Measurements from ENCODE around the gene PPP2R2C.

The PPP2R2C gene

DNA sequence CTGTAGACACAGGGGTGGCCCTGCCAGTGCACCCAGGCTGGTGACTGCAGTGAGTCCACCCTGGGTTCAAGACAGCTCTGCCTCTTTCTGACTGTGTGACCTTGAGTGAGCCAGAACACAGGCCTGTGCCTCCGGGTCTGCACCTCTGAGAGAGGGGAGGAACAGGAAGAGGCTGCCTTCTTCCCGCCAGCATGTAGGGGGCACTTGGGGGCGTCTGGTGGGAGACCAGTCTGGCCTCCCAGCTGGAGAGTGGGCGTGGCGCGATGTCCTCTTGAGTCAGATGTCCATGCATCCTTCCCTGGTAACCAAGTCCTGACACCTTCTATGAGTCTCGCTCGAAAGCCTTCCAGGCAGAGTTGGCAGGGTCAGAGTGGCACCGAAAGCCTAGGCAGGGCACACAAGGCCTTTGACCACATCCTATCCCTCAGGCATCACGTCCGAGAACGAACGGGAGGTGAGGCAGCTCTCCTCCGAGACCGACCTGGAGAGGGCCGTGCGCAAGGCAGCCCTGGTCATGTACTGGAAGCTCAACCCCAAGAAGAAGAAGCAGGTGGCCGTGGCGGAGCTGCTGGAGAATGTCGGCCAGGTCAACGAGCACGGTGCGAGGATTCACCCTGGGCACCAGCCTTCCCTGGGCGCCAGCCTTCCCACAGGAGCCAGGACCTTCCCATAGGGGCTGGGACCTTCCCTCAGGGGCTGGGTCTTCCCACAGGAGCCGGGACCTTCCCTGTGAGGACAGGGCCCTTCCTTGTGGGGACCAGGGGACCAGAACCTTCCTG, 181.5 kb downstream of the PPP2R2C start:
- no peak for DNase-seq (ENCODE audit: low read depth in 2 of 2)

DNA sequence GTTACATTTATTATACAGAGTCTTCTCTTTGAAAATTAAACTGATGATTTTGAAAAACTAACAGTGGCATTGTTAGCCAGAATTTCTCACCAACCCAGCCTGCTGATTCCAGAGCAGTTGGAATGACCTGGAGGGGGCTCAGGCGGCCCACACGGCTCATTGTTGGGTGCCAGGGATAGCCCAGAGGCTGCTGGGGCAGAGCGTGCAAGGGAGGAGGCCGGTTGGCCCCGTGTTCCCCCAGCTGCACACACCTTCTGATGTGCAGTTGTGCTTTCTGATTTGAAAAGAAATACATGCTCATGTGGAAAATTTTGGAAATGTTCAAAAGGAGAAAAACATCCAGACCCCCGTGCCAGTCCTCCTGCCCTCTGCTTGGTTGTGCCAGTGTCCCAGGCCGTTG, 182.2 kb downstream of the PPP2R2C start:
- no peak for DNase-seq (ENCODE audit: low read depth in 2 of 2)

DNA sequence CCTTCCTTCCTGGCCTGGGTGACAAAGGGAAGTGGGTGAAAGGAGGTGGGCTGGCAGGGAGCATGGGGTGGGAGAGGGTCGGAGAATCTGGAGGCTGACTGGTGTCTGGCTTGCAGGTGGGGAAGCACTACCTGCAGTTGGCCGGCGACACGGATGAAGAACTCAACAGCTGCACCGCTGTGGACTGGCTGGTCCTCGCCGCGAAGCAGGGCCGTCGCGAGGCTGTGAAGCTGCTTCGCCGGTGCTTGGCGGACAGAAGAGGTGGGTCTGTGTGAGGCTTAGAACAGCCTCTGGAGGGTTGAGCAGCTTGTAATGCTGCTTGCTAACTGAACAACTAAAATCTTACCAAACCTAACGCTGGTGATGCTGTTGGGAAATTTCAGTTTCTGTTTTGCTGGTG, 183.5 kb downstream of the PPP2R2C start:
- no peak for DNase-seq (ENCODE audit: low read depth in 2 of 2)

DNA sequence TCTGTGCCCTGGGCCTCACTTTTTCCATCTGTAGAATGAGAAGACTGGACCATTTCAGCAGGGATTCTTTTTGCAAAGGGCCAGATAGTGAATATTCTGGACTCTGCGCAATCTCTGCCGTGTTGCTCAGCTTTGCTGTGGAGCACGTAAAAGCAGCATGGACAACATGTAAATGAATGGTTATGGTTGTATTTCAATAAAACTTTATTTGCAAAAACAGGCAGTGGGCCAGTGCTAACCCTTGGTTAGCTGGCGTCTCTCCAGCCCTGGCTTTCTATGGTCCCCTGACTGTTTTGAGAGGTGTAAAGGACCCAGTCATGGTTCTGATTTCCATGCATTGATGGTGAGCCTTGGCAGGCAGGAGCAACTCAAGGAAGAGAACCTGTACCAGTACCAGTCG, 184.1 kb downstream of the PPP2R2C start:
- DNase-seq (ENCODE audit: low read depth in 2 of 2): no peak

DNA sequence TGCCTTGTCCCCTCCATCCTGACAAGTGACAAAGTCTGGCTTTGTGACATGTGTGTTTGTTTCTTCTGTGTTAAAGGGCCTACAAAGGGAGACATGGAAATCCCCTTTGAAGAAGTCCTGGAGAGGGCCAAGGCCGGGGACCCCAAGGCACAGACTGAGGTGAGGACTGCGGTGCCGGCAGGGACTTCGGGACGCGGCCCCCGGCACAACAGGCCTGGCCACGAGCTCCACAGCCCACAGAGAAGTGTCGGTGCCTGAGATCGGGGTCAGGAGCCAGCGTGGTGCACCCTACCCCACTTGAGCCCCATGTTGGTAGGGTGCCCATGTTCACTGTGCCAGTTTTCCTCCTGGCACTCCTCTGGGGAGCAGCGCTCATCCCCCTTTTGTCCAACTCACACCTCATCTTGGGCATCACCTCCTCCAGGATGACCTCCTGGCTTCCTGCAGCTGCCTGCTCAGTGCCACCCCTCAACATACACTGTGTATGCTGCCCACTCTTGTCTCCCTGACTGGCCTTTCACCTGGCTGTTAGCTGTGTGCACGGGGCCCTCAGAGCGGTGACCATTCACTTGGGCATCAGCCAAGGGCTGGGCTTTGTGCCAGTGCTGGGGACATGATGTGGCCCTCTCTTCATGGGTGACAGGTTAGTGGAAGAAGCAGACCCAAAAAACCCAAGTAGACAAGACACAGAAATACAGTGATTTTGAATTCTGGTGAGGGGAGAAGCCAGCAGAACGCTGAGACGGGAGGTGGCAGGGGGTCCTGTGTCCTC, 185.2 kb downstream of the PPP2R2C start:
- no peak for DNase-seq (ENCODE audit: low read depth in 2 of 2)

DNA sequence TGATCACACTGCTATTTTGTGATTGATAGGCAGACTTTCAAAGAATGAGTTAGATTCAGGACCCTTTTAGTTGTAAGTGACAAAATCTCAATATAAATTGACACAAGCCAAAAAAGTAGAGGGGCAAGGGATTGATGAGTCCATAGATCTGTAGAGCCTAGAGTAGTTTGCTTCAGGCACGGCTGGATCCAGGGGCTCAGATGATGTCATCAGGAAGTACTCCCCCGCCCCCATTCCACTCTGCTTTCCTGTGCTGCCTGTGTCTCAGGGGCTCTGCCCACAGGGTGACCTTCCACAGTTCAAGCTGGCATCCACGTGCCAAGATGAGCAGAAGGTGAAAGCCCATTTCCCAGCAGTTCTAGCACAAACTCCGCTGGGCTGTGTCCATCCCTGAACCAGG, 189.1 kb downstream of the PPP2R2C start:
- no peak for DNase-seq (ENCODE audit: low read depth in 2 of 2)

DNA sequence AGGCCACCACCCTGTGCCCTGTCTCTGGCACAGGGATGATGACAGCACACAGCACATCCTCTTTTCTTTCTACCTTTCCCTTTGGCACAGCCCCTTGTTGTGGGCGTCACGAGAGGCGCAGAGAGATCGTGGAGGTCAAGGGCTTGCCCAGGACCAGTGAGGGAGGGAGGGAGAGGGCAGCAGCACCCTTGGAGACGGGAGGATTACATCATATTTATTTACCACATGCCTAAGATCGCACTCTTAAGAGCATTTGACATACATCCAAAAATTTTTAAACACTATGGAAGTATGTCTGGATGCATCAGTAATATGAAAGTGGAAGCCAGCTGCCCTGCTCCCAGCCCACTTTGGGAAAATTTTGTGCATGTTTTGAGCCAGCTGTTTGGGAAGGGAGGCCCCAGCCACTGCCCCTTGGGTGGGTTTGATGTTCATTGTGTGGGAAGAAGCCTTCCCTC, 190.1 kb downstream of the PPP2R2C start:
- no peak for DNase-seq (ENCODE audit: low read depth in 2 of 2)

DNA sequence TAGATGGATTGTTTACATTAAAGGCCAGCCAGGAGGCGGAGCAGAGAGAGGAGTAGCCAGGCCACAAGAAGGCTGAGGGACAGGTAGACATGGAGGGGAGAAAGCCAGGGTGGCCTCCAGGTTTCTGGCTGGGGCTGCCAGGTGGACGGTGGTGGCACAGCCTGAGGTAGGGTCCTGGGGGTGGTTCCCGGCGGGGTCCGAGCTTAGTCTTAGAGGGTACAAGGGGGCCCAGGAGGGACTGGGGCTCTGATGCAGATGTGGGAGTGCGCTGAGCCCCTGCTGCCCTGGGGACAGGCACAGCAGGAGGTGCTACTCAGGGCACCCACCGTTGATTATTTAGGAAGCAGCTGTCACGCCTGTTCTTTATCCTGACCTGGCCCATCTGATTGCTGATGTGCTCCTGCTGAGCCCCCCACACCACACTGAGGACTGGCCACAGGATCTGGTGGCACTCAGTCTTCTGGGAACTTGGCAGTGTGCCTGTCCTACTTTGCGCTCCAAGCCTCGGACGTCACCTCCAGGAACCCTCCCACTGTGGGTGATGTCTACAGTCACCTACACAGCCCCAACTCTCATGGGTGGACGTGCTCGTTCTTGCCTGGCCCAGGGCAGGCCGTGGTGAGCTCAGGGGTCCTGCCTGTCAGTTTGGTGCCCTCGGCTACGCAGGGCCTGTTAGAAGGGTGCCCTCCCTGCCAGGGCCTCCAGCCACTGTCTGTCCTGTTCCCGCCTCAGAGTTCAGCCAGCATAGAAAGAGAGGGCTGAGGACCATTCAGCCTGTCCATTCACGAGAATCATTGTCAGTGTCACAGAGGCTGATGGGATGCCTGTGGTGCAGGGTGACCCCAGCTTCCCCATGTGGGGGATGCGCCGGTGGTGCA, 190.7 kb downstream of the PPP2R2C start:
- DNase-seq (ENCODE audit: low read depth in 2 of 2): no peak

DNA sequence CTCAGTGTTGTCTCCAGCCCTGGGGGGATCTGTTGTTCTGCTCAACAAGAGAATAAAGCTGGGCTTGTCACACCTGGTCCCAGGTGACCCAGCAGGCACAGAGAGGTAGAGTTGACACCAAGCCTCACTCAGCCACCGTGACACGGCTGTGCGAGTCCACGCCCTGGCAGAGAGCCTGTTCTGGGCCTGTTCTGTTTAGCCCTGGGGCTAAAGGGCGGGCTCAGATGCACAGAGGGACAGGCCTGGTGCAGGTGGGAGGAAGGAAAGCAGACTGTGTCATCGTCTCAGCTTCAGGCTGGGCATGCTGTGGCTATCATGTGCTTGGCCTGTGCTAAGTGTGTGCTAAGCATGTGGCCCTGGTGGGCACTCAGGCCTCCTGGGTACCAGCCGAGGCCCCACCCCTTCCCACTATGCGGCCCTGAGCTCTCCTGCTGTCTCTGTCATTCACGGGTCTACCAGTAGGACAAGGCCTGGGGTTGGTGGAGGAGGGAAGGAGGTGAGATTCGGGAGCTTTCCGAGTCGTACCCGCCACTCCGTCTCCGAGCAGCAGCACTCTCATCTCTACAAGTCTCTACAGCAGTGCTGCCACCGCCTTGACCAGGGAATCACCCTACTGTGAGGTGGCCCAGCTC, 191.9 kb downstream of the PPP2R2C start:
- no peak for DNase-seq (ENCODE audit: low read depth in 2 of 2)

DNA sequence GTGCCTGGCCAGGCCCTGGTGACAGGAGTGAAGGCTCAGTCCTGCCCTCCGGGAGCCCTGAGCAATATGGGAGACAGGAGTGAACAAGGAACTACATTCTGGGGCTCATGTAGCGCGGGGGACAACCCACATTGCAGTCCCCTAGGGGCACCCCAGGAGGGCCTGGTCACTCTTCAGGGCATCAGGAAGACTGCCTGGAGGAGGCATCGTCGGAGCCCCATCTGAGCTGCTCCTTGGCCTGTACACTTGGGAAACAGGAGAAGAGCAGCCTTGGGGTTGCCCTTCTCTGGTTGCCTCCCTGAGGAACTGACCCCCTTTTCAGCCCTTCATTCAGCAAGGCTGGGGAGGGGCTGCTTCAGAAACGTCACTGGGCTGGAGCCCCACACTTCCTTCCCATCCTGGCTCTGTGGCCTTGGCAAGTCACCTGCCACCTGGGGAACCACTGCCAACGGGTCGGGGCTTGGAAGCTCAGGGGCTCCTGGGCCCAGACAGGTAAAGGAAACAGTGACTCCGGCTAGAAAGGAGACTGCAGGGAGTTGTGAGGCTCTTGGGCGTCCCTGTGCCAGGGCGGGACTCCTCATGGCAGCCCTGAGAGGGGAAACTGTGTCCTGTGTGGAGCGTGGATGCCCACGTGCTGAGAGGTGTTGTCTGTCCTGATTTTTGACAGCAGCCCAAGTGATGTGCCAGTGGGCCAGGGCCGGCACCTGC, 192.7 kb downstream of the PPP2R2C start:
- DNase-seq (ENCODE audit: low read depth in 2 of 2): no peak

DNA sequence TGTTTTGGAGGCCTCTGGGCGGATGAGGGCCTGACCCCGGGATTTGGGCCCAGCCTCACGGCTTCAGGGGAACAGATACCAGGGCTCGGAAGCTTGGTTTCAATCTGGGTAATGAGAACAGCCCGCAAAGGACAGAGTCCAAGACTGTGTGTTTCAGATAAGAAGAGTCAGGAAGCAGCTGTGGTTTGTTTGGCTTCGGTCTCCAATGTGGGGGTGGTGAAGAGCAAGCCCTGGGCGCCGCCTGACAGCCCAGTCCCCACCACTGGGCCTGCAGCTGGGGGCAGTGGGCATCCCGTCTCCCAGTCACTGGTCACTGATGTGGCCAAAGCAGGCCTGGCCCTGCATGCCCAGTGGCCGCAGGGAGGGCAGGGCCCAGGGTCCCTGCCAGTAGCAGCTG, 193.6 kb downstream of the PPP2R2C start:
- DNase-seq (ENCODE audit: low read depth in 2 of 2): no peak

DNA sequence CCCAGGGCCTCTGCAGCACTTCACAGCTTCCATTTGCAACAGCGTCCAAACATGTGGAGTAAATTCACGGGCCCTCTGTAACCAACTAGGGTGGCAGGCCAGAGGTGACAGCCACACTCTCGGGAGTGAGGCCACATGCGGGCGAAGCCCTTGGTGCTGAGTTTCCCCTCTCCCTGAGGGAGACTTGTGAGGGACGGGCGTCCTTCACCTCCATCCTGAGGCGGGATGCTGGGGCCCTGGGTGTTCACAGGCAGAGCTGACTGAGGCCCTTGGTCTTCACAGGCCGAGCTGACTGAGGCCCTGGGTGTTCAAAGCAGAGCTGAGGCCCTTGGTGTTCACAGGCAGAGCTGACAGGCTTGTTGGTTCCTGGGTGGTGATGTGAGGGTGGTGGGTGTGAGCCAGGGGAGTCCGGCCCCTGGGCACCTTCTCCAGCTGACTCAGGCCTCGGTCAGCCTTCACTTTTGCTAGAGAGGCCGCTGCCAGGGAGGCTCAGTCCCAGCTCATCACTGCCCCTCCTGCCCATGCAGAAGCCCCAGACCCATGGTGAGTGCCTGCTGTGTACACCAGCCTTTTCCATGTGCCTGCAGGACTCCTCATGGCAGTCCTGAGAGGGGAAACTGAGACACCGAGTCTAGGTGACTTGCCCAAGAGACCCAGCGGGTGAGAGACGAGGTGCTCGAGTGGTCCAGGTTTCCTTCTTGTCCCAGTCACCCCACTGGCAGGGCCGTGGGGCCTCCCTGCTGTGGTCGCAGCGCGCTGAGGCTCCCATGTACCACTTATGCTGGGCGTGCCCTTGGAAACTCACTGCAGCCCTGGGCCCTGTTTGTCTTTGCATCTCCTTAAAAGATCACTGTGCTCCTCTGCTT, 194.2 kb downstream of the PPP2R2C start:
- DNase-seq (ENCODE audit: low read depth in 2 of 2): no peak

DNA sequence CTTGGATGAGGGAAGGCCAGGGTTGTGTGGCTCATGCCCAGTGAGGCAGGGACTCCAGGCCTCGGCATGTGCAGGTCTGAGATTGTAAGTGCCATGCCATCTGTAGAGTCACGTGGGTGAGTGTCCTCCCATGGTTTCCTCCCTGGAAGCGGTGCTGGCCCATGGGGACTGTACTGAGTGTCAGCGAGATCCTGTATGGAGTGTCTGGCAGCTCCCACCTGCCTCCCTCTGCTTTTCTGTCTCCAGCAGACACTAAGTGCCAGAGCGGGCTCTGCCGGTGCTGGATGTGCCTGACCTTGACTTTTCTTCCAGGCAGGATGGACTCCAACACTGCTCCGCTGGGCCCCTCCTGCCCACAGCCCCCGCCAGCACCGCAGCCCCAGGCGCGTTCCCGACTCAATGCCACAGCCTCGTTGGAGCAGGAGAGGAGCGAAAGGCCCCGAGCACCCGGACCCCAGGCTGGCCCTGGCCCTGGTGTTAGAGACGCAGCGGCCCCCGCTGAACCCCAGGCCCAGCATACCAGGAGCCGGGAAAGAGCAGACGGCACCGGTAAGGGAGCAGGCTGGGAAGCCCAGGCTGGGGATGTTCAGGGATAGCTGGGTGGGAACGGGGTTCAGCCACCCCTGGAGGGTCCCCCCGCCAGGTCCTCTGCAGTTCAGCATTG, 195.1 kb downstream of the PPP2R2C start:
- no peak for DNase-seq (ENCODE audit: low read depth in 2 of 2)

DNA sequence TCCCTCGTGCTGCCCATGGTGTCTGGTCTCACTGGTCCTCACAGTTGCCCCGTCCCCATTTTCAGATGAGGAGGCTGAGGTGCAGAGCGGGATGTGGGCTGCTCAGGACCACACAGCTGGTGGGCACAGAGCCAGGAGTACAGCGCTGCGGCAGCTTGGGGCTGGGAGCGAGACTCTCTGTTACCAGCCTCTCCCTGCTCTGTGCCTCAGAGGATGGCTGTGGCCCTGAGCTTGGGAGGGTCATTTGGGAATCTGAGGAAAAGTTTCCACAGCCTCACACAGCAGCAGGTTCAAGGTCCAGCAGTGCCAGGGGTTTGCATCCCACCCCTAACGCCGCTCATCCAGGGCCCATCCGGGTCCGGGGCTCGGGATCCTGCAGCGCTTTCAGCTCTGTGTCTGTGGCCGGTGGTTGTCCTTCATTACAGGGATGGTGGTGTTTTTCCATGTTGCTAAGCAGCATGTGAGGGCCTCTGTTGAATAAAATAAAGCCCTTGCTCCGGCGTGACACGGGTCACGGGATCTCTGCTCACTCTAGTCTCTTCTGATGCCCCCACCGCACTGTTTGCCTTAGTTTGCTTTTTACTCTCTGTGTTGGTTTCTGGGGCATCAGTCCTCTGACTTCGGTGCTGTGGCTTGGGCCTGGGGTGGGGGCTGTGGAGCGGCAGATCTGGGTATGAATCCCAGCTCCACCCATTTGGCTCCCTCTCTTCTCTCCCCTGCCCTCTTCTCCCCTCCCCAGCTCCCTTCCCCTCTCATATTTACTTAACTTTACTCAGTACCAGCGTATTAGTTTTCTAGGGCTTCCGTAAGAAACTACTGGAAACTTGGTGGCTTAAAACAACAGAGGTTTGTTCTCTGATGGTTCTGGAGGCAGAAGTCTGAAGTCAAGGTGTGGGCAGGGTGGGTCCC, 196.3 kb downstream of the PPP2R2C start:
- no peak for DNase-seq (ENCODE audit: low read depth in 2 of 2)

DNA sequence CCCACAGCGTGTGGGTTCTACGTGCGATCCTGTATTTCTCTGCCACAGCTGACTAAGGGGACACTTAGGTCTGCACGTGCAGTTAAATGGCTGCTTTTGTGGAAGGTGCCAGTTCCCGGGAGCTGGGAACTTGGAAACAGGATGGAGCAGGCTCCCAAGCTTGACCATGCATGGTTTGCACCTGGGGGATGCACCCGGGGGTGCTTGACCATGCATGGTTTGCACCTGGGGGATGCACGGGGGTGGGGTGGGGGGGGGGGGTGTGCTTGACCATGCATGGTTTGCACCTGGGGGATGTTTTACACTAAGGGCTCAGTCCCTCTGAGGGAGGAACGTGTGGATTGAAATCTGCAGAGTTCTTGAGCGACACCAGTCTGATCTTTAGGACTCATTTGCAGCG, 197.1 kb downstream of the PPP2R2C start:
- no peak for DNase-seq (ENCODE audit: low read depth in 2 of 2)

DNA sequence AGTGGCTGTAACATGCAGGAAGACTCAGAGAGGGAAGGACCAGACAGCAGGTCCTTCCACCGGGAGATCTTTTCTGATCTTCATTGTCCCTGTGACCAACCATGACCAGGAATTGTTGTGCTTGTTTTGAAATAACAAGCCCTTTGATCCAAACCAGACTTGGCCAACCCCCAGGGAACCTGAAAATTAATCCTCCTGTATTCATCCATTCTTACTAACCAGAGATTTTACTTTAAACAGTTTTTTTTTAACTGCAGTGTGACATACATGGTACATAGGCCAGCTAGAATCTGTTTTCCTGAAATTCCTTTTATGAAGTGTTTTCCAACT, 198.8 kb downstream of the PPP2R2C start:
- no peak for DNase-seq (ENCODE audit: low read depth in 2 of 2)

DNA sequence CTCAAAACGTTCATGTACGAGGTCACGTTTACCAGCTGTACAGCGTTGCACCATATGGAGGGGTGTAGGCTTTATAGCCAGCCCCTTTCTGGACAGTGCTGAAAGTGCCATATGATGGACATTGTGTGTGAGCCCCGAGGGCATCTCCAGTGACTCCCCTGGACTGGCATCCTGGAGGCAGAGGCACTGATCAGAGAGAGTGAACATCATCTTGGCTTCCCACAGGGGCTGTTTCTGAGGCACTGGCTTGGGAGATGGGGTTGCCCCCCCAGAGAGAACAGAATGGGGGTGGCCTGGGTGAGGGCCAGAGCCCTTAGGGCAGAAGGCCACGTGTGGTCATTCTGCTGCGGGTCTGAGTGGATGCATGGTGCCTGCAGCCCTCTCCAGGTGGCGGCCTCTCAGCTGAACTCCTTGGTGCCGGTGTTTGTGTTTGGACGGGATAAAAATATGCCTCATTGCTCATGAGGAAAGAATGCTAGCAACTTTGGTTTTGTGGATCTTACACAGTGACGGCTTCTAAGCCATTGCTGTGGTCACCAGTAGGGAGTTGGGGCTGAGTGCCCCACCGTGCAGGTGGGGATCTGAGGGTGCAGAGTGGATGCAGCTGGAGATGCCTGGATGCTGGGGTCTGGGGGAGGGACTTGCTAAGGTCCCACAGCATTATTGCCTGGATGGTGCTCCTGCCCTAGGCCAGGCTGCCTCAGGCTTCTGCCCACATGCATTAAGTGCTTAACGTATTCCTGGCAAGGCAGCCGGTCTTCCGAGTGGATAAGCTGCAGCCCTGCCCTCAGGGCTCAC, 199.4 kb downstream of the PPP2R2C start:
- no peak for DNase-seq (ENCODE audit: low read depth in 2 of 2)
